Neural progenitor cell (in vitro differentiated cells): ENCODE measurements around the gene OR4N2. TPM values are rescaled to one million over a fixed set of nuclear protein-coding genes. Genes with fewer than 3 reads are reported as not detected.
"Not testable (repeated sequence)": the region's sequence is repeated elsewhere in the genome, so short reads cannot be mapped to it uniquely, and the experiment has no call there.

Experiments
- DNase-seq: peaks from one replicate; pipeline ENCODE4 v3.0.0-alpha.2; 2016; ENCODE audit warnings: low spot score
- H2AFZ ChIP-seq: fragments of 200-600 bp; sonication (generic); replicated peaks from 2 replicates; pipeline ENCODE4 v1.6.1; 2016; ENCODE audit warnings: antibody characterized with exemption
- H3F3A ChIP-seq: fragments of 200-600 bp; sonication (generic); 2 replicates; pipeline ENCODE4 v1.6.1; 2016; ENCODE audit warnings: antibody characterized with exemption, low read depth
- H3K27ac ChIP-seq: fragments of 200-600 bp; sonication (generic); 2 replicates; pipeline ENCODE4 v1.5.1; 2016; ENCODE audit warnings: mild to moderate bottlenecking
- H3K27me3 ChIP-seq: fragments of 200-600 bp; sonication (generic); 2 replicates; pipeline ENCODE4 v1.6.1; 2016; ENCODE audit warnings: mild to moderate bottlenecking, moderate library complexity
- H3K36me3 ChIP-seq: fragments of 200-600 bp; sonication (generic); 2 replicates; pipeline ENCODE4 v1.5.1; 2016
- H3K4me1 ChIP-seq: fragments of 200-600 bp; sonication (generic); 2 replicates; pipeline ENCODE4 v1.6.1; 2016; ENCODE audit warnings: mixed run types
- H3K4me2 ChIP-seq: fragments of 200-600 bp; sonication (generic); 2 replicates; pipeline ENCODE4 v1.6.1; 2016
- H3K4me3 ChIP-seq: fragments of 200-600 bp; sonication (generic); 2 replicates; pipeline ENCODE4 v1.5.1; 2016
- H3K79me2 ChIP-seq: fragments of 200-600 bp; sonication (generic); 2 replicates; pipeline ENCODE4 v1.6.1; 2016; ENCODE audit warnings: low read depth
- H3K9ac ChIP-seq: fragments of 200-600 bp; sonication (generic); 2 replicates; pipeline ENCODE4 v1.6.1; 2016
- H3K9me3 ChIP-seq: fragments of 200-600 bp; sonication (generic); 2 replicates; pipeline ENCODE4 v1.5.1; 2016; ENCODE audit warnings: low read depth
- H4K20me1 ChIP-seq: fragments of 200-600 bp; sonication (generic); 2 replicates; pipeline ENCODE4 v1.6.1; 2016; ENCODE audit warnings: low read depth
- H3K27ac Mint-ChIP-seq: 3 replicates; pipeline ENCODE4 v1.8.0; 2021; ENCODE audit warnings: mixed read lengths
- H3K27me3 Mint-ChIP-seq: 2 replicates; pipeline ENCODE4 v1.8.0; 2022; ENCODE audit warnings: low read depth, mild to moderate bottlenecking, inconsistent platforms, moderate library complexity, mixed read lengths; ENCODE audit not compliant: insufficient read depth
- H3K36me3 Mint-ChIP-seq: 3 replicates; pipeline ENCODE4 v1.8.0; 2021; ENCODE audit warnings: mixed read lengths
- H3K4me1 Mint-ChIP-seq: 3 replicates; pipeline ENCODE4 v1.8.0; 2021; ENCODE audit warnings: mixed read lengths
- H3K4me3 Mint-ChIP-seq: 3 replicates; pipeline ENCODE4 v1.8.0; 2021; ENCODE audit warnings: mild to moderate bottlenecking, moderate library complexity, mixed read lengths
- H3K9me3 Mint-ChIP-seq: 3 replicates; pipeline ENCODE4 v1.8.0; 2020; ENCODE audit warnings: mixed read lengths
- CTCF ChIP-seq: fragments of 200-600 bp; sonication (generic); IDR thresholded peaks from 2 replicates; pipeline ENCODE4 v1.5.1; 2017; ENCODE audit warnings: antibody characterized with exemption, mild to moderate bottlenecking
- EZH2 ChIP-seq: fragments of 200-600 bp; sonication (generic); IDR thresholded peaks from 2 replicates; pipeline ENCODE4 v1.6.1; 2017; ENCODE audit warnings: antibody characterized with exemption, mild to moderate bottlenecking, moderate library complexity
- EZH2phosphoT487 ChIP-seq: fragments of 200-600 bp; sonication (generic); IDR thresholded peaks from 2 replicates; pipeline ENCODE4 v1.6.1; 2017; ENCODE audit warnings: antibody characterized with exemption
- total RNA-seq: library from RNA; depleted of rRNA; stranded (reverse); fragments of >200 nt; gene quantifications from 2 replicates; pipeline ENCODE4 v1.2.3, GENCODE V29; 2015; ENCODE audit warnings: low replicate concordance

Gene OR4N2
- total RNA-seq, 1 donor from 2014 or later: not detected

GRCh38 chr14:19799880-19800279 is 3.7 kb upstream of the OR4N2 start:
- no peak overlapping the region for H3K4me3 ChIP-seq
- no peaks in the 10 kb centered on the region for H3K79me2 ChIP-seq
- H3K9ac ChIP-seq: no peak overlapping the region
- Mint-ChIP-seq H3K27me3 (no peaks in the 10 kb centered on the region), H3K4me1 (no peaks in the 10 kb centered on the region), H3K27ac (no peak overlapping the region), H3K4me3 (no peak overlapping the region), H3K36me3 (no peaks in the 10 kb centered on the region), H3K9me3 (peaks cover 26% of the 10 kb centered on the region)
- no peaks in the 10 kb centered on the region for H3K4me1 ChIP-seq
- H3K4me2 ChIP-seq: no peak overlapping the region
- H3K36me3 ChIP-seq: no peaks in the 10 kb centered on the region
- H3K27me3 ChIP-seq: no peaks in the 10 kb centered on the region
- H3K27ac ChIP-seq: no peak overlapping the region
- DNase-seq: no peak
- H3K9me3 ChIP-seq: peaks cover 69% of the 10 kb centered on the region
- TF ChIP-seq EZH2: no peak
- H4K20me1 ChIP-seq: no peaks in the 10 kb centered on the region
- no peaks in the 10 kb centered on the region for H3F3A ChIP-seq
- H2AFZ ChIP-seq: no peak overlapping the region

GRCh38 chr14:19800282-19801117 is 3.1 kb upstream of the OR4N2 start:
- Mint-ChIP-seq H3K4me3 (no peak overlapping the region), H3K27me3 (no peaks in the 10 kb centered on the region), H3K9me3 (peaks cover 26% of the 10 kb centered on the region), H3K27ac (no peak overlapping the region), H3K4me1 (no peaks in the 10 kb centered on the region), H3K36me3 (no peaks in the 10 kb centered on the region)
- Histone ChIP-seq H2AFZ (no peak overlapping the region), H3K4me2 (no peak overlapping the region), H3K36me3 (no peaks in the 10 kb centered on the region), H4K20me1 (no peaks in the 10 kb centered on the region), H3K79me2 (no peaks in the 10 kb centered on the region), H3K27ac (no peak overlapping the region), H3K4me1 (no peaks in the 10 kb centered on the region), H3F3A (no peaks in the 10 kb centered on the region), H3K27me3 (no peaks in the 10 kb centered on the region), H3K4me3 (no peak overlapping the region), H3K9me3 (peaks cover 69% of the 10 kb centered on the region), H3K9ac (no peak overlapping the region)
- DNase-seq: no peak
- TF ChIP-seq EZH2phosphoT487 (no peak), CTCF (no peak), EZH2 (no peak)

GRCh38 chr14:19801118-19801464 is 2.5 kb upstream of the OR4N2 start:
- H3K79me2 ChIP-seq: no peaks in the 10 kb centered on the region
- no peak overlapping the region for H3K4me3 ChIP-seq
- H3K4me1 ChIP-seq: no peaks in the 10 kb centered on the region
- no peaks in the 10 kb centered on the region for H3K36me3 ChIP-seq
- no peaks in the 10 kb centered on the region for H3K27me3 ChIP-seq
- TF ChIP-seq CTCF: no peak
- TF ChIP-seq EZH2phosphoT487: no peak
- no peak for TF ChIP-seq EZH2
- H2AFZ ChIP-seq: no peak overlapping the region
- Mint-ChIP-seq H3K9me3 (peaks cover 26% of the 10 kb centered on the region), H3K4me3 (no peak overlapping the region), H3K27me3 (no peaks in the 10 kb centered on the region), H3K27ac (no peak overlapping the region), H3K4me1 (no peaks in the 10 kb centered on the region), H3K36me3 (no peaks in the 10 kb centered on the region)
- no peaks in the 10 kb centered on the region for H4K20me1 ChIP-seq
- H3K4me2 ChIP-seq: no peak overlapping the region
- no peaks in the 10 kb centered on the region for H3F3A ChIP-seq
- no peak overlapping the region for H3K27ac ChIP-seq
- peaks cover 70% of the 10 kb centered on the region for H3K9me3 ChIP-seq
- H3K9ac ChIP-seq: no peak overlapping the region
- no peak for DNase-seq

- not testable (repeated sequence) for H3K4me3 Mint-ChIP-seq, H3K27me3 Mint-ChIP-seq, H3K36me3 Mint-ChIP-seq, H3K27me3 ChIP-seq, H3F3A ChIP-seq, H3K4me1 Mint-ChIP-seq, H3K4me2 ChIP-seq, H3K27ac ChIP-seq, H4K20me1 ChIP-seq, H3K27ac Mint-ChIP-seq, H3K4me3 ChIP-seq, H3K79me2 ChIP-seq, H3K9ac ChIP-seq, DNase-seq, H2AFZ ChIP-seq, H3K36me3 ChIP-seq, H3K4me1 ChIP-seq
- H3K9me3 ChIP-seq: peaks cover 76% of the 10 kb centered on the region
- peaks cover 39% of the 10 kb centered on the region for H3K9me3 Mint-ChIP-seq
These were observed 9.8 kb downstream of the OR4N2 start for GRCh38 chr14:19813171-19813920.

GRCh38 chr14:19819879-19820278 is 16.3 kb downstream of the OR4N2 start:
- H3K9ac ChIP-seq, H3K27me3 Mint-ChIP-seq, H3K4me1 ChIP-seq, H3K4me1 Mint-ChIP-seq, H3K4me3 ChIP-seq, H3K4me3 Mint-ChIP-seq, H3K79me2 ChIP-seq, H3K36me3 ChIP-seq, H3K36me3 Mint-ChIP-seq, DNase-seq, H3K27ac ChIP-seq, H3K27ac Mint-ChIP-seq, H2AFZ ChIP-seq, H3F3A ChIP-seq, H3K27me3 ChIP-seq, H3K4me2 ChIP-seq, H4K20me1 ChIP-seq: not testable (repeated sequence)
- peaks cover 79% of the 10 kb centered on the region for H3K9me3 ChIP-seq
- peaks cover 24% of the 10 kb centered on the region for H3K9me3 Mint-ChIP-seq

GRCh38 chr14:19821016-19821415 is 17.4 kb downstream of the OR4N2 start:
- H3K27me3 Mint-ChIP-seq, H3K36me3 ChIP-seq, H3K4me1 Mint-ChIP-seq, H3K27ac Mint-ChIP-seq, H3F3A ChIP-seq, H3K27ac ChIP-seq, H3K9ac ChIP-seq, H3K36me3 Mint-ChIP-seq, H2AFZ ChIP-seq, H3K4me1 ChIP-seq, H3K4me3 ChIP-seq, H3K79me2 ChIP-seq, H3K27me3 ChIP-seq, H3K4me3 Mint-ChIP-seq, H4K20me1 ChIP-seq, H3K4me2 ChIP-seq, DNase-seq: not testable (repeated sequence)
- peaks cover 77% of the 10 kb centered on the region for H3K9me3 ChIP-seq
- H3K9me3 Mint-ChIP-seq: peaks cover 29% of the 10 kb centered on the region
